IPS DF 6.9 (cell line): Measurements from ENCODE around the gene ARCN1.

Experiments used
- DNase-seq: peaks from one replicate; pipeline ENCODE4 v3.0.0-alpha.2; 2013; ENCODE audit warnings: low read depth, low spot score
- H3K27ac ChIP-seq: one replicate; pipeline ENCODE4 v1.5.1; 2013; ENCODE audit warnings: low read length, control low read depth
- H3K27me3 ChIP-seq: 2 replicates; pipeline ENCODE4 v1.6.1; 2013; ENCODE audit warnings: mild to moderate bottlenecking, low read length; ENCODE audit not compliant: control insufficient read depth, insufficient read depth
- H3K36me3 ChIP-seq: 2 replicates; pipeline ENCODE4 v1.6.1; 2013; ENCODE audit warnings: low read length; ENCODE audit not compliant: control insufficient read depth, insufficient read depth
- H3K4me1 ChIP-seq: 2 replicates; pipeline ENCODE4 v1.6.1; 2013; ENCODE audit warnings: low read length; ENCODE audit not compliant: control insufficient read depth, insufficient read depth
- H3K4me3 ChIP-seq: 2 replicates; pipeline ENCODE4 v1.5.1; 2013; ENCODE audit warnings: mild to moderate bottlenecking, low read length
- H3K9me3 ChIP-seq: 2 replicates; pipeline ENCODE4 v1.6.1; 2013; ENCODE audit warnings: low read length, inconsistent platforms; ENCODE audit not compliant: control insufficient read depth, insufficient read depth
- WGBS: extraction: QIAGEN DNeasy Blood & Tissue Kit; methylation state at CpG from one replicate; pipeline ENCODE4 v1.1.7; 2013; ENCODE audit warnings: mixed read lengths, missing lambda C conversion rate; ENCODE audit not compliant: insufficient read length, insufficient coverage; 5-methylcytosine and 5-hydroxymethylcytosine counted together

The ARCN1 gene

GRCh38 chr11:118636569-118637290 lies 64.5 kb downstream of the ARCN1 start:
- no peak for DNase-seq
- Histone ChIP-seq H3K27ac (no peak overlapping the region), H3K4me3 (no peak overlapping the region), H3K36me3 (peaks cover 10% of the 10 kb centered on the region; the same call in 1 of the 2 replicates), H3K27me3 (no peaks in the 10 kb centered on the region), H3K9me3 (no peaks in the 10 kb centered on the region), H3K4me1 (peaks cover 11% of the 10 kb centered on the region; the same call in 1 of the 2 replicates)
- WGBS: no CpG with 5 or more reads among the region's 8 CpGs

- no CpG with 5 or more reads among the region's 6 CpGs for WGBS
- H3K4me1 ChIP-seq: peaks cover 11% of the 10 kb centered on the region; the same call in 1 of the 2 replicates
- no peak overlapping the region for H3K4me3 ChIP-seq
- no peak for DNase-seq
- H3K27ac ChIP-seq: no peak overlapping the region
- H3K36me3 ChIP-seq: 0 out of 2 replicates have a peak, but pooled peaks cover 5% of the 10 kb centered on the region
- no peaks in the 10 kb centered on the region for H3K9me3 ChIP-seq
- no peaks in the 10 kb centered on the region for H3K27me3 ChIP-seq
These were observed 66.5 kb downstream of the ARCN1 start for GRCh38 chr11:118638726-118639125.

- no peaks in the 10 kb centered on the region for H3K9me3 ChIP-seq
- H3K27me3 ChIP-seq: no peaks in the 10 kb centered on the region
- H3K4me3 ChIP-seq: no peak overlapping the region
- H3K4me1 ChIP-seq: peaks cover 5% of the 10 kb centered on the region; the same call in 1 of the 2 replicates
- H3K27ac ChIP-seq: no peak overlapping the region
- peaks cover 15% of the 10 kb centered on the region for H3K36me3 ChIP-seq
- no peak for DNase-seq
- WGBS: no CpG with 5 or more reads among the region's 4 CpGs
These were observed 67.7 kb downstream of the ARCN1 start for GRCh38 chr11:118639899-118640298.

GRCh38 chr11:118640332-118641154 lies 68.3 kb downstream of the ARCN1 start:
- no peak for DNase-seq
- Histone ChIP-seq H3K27me3 (no peaks in the 10 kb centered on the region), H3K4me1 (peaks cover 5% of the 10 kb centered on the region; the same call in 1 of the 2 replicates), H3K36me3 (peaks cover 19% of the 10 kb centered on the region), H3K27ac (no peak overlapping the region), H3K9me3 (no peaks in the 10 kb centered on the region), H3K4me3 (no peak overlapping the region)
- no CpG with 5 or more reads among the region's 5 CpGs for WGBS

GRCh38 chr11:118641397-118642019 lies 69.3 kb downstream of the ARCN1 start:
- no CpG with 5 or more reads among the region's 11 CpGs for WGBS
- Histone ChIP-seq H3K4me3 (no peak overlapping the region), H3K27me3 (no peaks in the 10 kb centered on the region), H3K4me1 (no peaks in the 10 kb centered on the region), H3K9me3 (no peaks in the 10 kb centered on the region), H3K36me3 (peaks cover 22% of the 10 kb centered on the region), H3K27ac (no peak overlapping the region)
- no peak for DNase-seq

- Histone ChIP-seq H3K27ac (no peak overlapping the region), H3K36me3 (peaks cover 23% of the 10 kb centered on the region)
- WGBS: no CpG with 5 or more reads among the region's 11 CpGs
These were observed 71.2 kb downstream of the ARCN1 start for GRCh38 chr11:118643142-118643994.

GRCh38 chr11:118643995-118644345 lies 71.8 kb downstream of the ARCN1 start:
- Histone ChIP-seq H3K9me3 (no peaks in the 10 kb centered on the region), H3K27me3 (no peaks in the 10 kb centered on the region), H3K27ac (no peak overlapping the region), H3K4me1 (no peaks in the 10 kb centered on the region), H3K4me3 (no peak overlapping the region), H3K36me3 (peaks cover 22% of the 10 kb centered on the region)
- no CpG with 5 or more reads among the region's 7 CpGs for WGBS
- DNase-seq: no peak

More at GRCh38 chr11:118643142-118643994, 71.2 kb downstream of the ARCN1 start:
- no peak overlapping the region for H3K4me3 ChIP-seq
- DNase-seq: no peak
- H3K27me3 ChIP-seq: no peaks in the 10 kb centered on the region
- H3K9me3 ChIP-seq: no peaks in the 10 kb centered on the region
- H3K4me1 ChIP-seq: no peaks in the 10 kb centered on the region

GRCh38 chr11:118644496-118644895 lies 72.3 kb downstream of the ARCN1 start:
- Histone ChIP-seq H3K27ac (no peak overlapping the region), H3K36me3 (peaks cover 21% of the 10 kb centered on the region), H3K27me3 (no peaks in the 10 kb centered on the region), H3K4me3 (no peak overlapping the region), H3K9me3 (no peaks in the 10 kb centered on the region), H3K4me1 (no peaks in the 10 kb centered on the region)
- DNase-seq: no peak
- WGBS: no CpG with 5 or more reads among the region's 10 CpGs

GRCh38 chr11:118645066-118645715 lies 73.0 kb downstream of the ARCN1 start:
- Histone ChIP-seq H3K9me3 (no peaks in the 10 kb centered on the region), H3K27me3 (no peaks in the 10 kb centered on the region), H3K36me3 (peaks cover 25% of the 10 kb centered on the region), H3K27ac (no peak overlapping the region), H3K4me3 (no peak overlapping the region), H3K4me1 (no peaks in the 10 kb centered on the region)
- no CpG with 5 or more reads among the region's 24 CpGs for WGBS
- no peak for DNase-seq
